Liver (tissue), 3 donors: ENCODE results near the gene SLC38A11.

Experiments
- EGR1 ChIP-seq, 2 donors: IDR thresholded peaks; 2 replicates each; pipeline ENCODE4 v1.6.1; 2016 to 2018; ENCODE audit warnings: antibody characterized with exemption in 2 of 2, low read depth in 2 of 2
- GABPA ChIP-seq, 2 donors: IDR thresholded peaks in 1 of 2; conservative IDR thresholded peaks in 1 of 2; 2 replicates each; pipeline ENCODE4 v1.6.1; 2016; ENCODE audit warnings: antibody characterized with exemption in 2 of 2, mild to moderate bottlenecking in 1 of 2, moderate library complexity in 1 of 2
- JUND ChIP-seq, 2 donors: IDR thresholded peaks; 2 replicates each; pipeline ENCODE4 v1.6.1; 2016; ENCODE audit warnings: antibody characterized with exemption in 2 of 2
- SP1 ChIP-seq: IDR thresholded peaks from 2 replicates; pipeline ENCODE4 v1.6.1; 2018; ENCODE audit warnings: antibody characterized with exemption, mild to moderate bottlenecking
- TAF1 ChIP-seq: conservative IDR thresholded peaks from 2 replicates; pipeline ENCODE4 v1.6.1; 2016; ENCODE audit warnings: antibody characterized with exemption, mild to moderate bottlenecking
- TF ChIP-seq, protein P1 (sequence below): fragments of 150-350 bp; IDR thresholded peaks from 2 replicates; pipeline ENCODE4 v1.5.1; 2017; ENCODE audit warnings: improper control_type of control experiment, low read depth, low read length; ENCODE audit not compliant: missing input control
- TF ChIP-seq, protein P2 (sequence below): IDR thresholded peaks from 2 replicates; pipeline ENCODE4 v1.6.1; 2016; ENCODE audit warnings: antibody characterized with exemption
- TF ChIP-seq, protein P3 (sequence below): IDR thresholded peaks from 2 replicates; pipeline ENCODE4 v1.6.1; 2016; ENCODE audit warnings: antibody characterized with exemption, mild to moderate bottlenecking
- TF ChIP-seq, protein P4 (sequence below): IDR thresholded peaks from 2 replicates; pipeline ENCODE4 v1.6.1; 2016; ENCODE audit warnings: antibody characterized with exemption
- donor health status: healthy.
- donor health status: healthy.

DNA sequence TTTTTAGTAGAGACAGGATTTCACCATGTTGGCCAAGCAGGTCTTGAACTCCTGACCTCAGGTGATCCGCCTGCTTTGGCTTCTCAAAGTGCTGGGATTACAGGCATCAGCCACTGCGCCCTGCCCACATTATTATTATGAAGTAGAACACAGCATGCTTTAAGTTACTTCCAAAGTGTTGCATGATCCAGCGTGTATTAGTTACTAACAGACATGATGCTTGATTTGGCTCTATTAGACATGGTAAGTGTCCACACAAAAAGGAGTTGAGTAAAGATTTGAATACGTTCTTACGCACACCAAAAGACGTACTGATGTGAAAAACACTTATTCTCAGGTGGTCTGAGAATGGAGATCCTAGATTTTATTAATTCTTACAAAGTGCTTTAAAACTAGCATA is 50.0 kb downstream of the SLC38A11 start:
- TF ChIP-seq, protein P1, sequence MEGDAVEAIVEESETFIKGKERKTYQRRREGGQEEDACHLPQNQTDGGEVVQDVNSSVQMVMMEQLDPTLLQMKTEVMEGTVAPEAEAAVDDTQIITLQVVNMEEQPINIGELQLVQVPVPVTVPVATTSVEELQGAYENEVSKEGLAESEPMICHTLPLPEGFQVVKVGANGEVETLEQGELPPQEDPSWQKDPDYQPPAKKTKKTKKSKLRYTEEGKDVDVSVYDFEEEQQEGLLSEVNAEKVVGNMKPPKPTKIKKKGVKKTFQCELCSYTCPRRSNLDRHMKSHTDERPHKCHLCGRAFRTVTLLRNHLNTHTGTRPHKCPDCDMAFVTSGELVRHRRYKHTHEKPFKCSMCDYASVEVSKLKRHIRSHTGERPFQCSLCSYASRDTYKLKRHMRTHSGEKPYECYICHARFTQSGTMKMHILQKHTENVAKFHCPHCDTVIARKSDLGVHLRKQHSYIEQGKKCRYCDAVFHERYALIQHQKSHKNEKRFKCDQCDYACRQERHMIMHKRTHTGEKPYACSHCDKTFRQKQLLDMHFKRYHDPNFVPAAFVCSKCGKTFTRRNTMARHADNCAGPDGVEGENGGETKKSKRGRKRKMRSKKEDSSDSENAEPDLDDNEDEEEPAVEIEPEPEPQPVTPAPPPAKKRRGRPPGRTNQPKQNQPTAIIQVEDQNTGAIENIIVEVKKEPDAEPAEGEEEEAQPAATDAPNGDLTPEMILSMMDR: no peak
- TF ChIP-seq, protein P2, sequence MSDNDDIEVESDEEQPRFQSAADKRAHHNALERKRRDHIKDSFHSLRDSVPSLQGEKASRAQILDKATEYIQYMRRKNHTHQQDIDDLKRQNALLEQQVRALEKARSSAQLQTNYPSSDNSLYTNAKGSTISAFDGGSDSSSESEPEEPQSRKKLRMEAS: no peak
- TF ChIP-seq, protein P3, sequence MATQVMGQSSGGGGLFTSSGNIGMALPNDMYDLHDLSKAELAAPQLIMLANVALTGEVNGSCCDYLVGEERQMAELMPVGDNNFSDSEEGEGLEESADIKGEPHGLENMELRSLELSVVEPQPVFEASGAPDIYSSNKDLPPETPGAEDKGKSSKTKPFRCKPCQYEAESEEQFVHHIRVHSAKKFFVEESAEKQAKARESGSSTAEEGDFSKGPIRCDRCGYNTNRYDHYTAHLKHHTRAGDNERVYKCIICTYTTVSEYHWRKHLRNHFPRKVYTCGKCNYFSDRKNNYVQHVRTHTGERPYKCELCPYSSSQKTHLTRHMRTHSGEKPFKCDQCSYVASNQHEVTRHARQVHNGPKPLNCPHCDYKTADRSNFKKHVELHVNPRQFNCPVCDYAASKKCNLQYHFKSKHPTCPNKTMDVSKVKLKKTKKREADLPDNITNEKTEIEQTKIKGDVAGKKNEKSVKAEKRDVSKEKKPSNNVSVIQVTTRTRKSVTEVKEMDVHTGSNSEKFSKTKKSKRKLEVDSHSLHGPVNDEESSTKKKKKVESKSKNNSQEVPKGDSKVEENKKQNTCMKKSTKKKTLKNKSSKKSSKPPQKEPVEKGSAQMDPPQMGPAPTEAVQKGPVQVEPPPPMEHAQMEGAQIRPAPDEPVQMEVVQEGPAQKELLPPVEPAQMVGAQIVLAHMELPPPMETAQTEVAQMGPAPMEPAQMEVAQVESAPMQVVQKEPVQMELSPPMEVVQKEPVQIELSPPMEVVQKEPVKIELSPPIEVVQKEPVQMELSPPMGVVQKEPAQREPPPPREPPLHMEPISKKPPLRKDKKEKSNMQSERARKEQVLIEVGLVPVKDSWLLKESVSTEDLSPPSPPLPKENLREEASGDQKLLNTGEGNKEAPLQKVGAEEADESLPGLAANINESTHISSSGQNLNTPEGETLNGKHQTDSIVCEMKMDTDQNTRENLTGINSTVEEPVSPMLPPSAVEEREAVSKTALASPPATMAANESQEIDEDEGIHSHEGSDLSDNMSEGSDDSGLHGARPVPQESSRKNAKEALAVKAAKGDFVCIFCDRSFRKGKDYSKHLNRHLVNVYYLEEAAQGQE: no peak
- TF ChIP-seq, protein P4, sequence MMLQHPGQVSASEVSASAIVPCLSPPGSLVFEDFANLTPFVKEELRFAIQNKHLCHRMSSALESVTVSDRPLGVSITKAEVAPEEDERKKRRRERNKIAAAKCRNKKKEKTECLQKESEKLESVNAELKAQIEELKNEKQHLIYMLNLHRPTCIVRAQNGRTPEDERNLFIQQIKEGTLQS: no peak
- TF ChIP-seq GABPA (IDR thresholded peaks at IDR 0.05 in 1 of 2, conservative IDR thresholded peaks at IDR 0.05 in 1 of 2) (no peak), SP1 (no peak), TAF1 (no peak), JUND (IDR thresholded peaks at IDR 0.05) (no peak), EGR1 (IDR thresholded peaks at IDR 0.05; ENCODE audit: low read depth in 2 of 2) (no peak)
